WTC11 (cell line): ENCODE data around the gene POU2F3. TPM values are rescaled to one million over a fixed set of nuclear protein-coding genes. Genes with fewer than 3 reads are reported as not detected.

ENCODE experiments used
- ATAC-seq: fragments of 200-7000 bp; cut with Tn5 transposase; 2 replicates; pipeline ENCODE4 v1.10.0; 2021; ENCODE audit warnings: mild to moderate bottlenecking, moderate library complexity
- CTCF ChIA-PET: fragments of 300-600 bp; sonication (Branson Sonifier 250); formaldehyde crosslinking; loops from one replicate; lab custom pipeline; 2021; ENCODE audit warnings: antibody characterized with exemption; lab: Charles Lee
- POLR2A ChIA-PET: fragments of 350-600 bp; sonication (Branson Sonifier 250); formaldehyde crosslinking; loops from one replicate; lab custom pipeline; 2021; ENCODE audit warnings: antibody characterized with exemption; lab: Charles Lee
- DNase-seq: peaks from one replicate; pipeline ENCODE4 v3.0.0; 2021; ENCODE audit warnings: low spot score
- H3K27ac Mint-ChIP-seq: 2 replicates; pipeline ENCODE4 v1.8.0; 2021; ENCODE audit warnings: mixed read lengths
- H3K27me3 Mint-ChIP-seq: 2 replicates; pipeline ENCODE4 v1.8.0; 2021; ENCODE audit warnings: low read depth, mild to moderate bottlenecking, moderate library complexity, mixed read lengths
- H3K36me3 Mint-ChIP-seq: 2 replicates; pipeline ENCODE4 v1.8.0; 2021; ENCODE audit warnings: mixed read lengths
- H3K4me1 Mint-ChIP-seq: 2 replicates; pipeline ENCODE4 v1.8.0; 2022; ENCODE audit warnings: mixed read lengths
- H3K4me3 Mint-ChIP-seq: 2 replicates; pipeline ENCODE4 v1.8.0; 2021; ENCODE audit warnings: mild to moderate bottlenecking, moderate library complexity, mixed read lengths
- H3K9me3 Mint-ChIP-seq: 2 replicates; pipeline ENCODE4 v1.8.0; 2021; ENCODE audit warnings: mixed read lengths
- CREB1 ChIP-seq: sonication (generic); formaldehyde crosslinking; IDR thresholded peaks from 2 replicates; pipeline ENCODE4 v1.8.0; 2023; ENCODE audit warnings: mild to moderate bottlenecking, missing genetic modification reagents
- CREM ChIP-seq: sonication (generic); formaldehyde crosslinking; IDR thresholded peaks from 2 replicates; pipeline ENCODE4 v1.8.1; 2022; ENCODE audit warnings: mild to moderate bottlenecking, missing genetic modification reagents, moderate library complexity
- EMX1 ChIP-seq: fragments of 250-450 bp; sonication (Bioruptor Pico); IDR thresholded peaks from 2 replicates; pipeline ENCODE4 v1.8.0; 2021; ENCODE audit warnings: mild to moderate bottlenecking
- FOXK1 ChIP-seq: sonication (generic); formaldehyde crosslinking; IDR thresholded peaks from 2 replicates; pipeline ENCODE4 v1.8.0; 2022; ENCODE audit warnings: mild to moderate bottlenecking, moderate library complexity, missing genetic modification reagents
- GRHL2 ChIP-seq: fragments of 250-450 bp; sonication (Bioruptor Pico); IDR thresholded peaks from 2 replicates; pipeline ENCODE4 v1.8.0; 2022; ENCODE audit warnings: mild to moderate bottlenecking, moderate library complexity; ENCODE audit not compliant: insufficient replicate concordance, severe bottlenecking
- HMGA2 ChIP-seq: fragments of 250-450 bp; sonication (Bioruptor Pico); IDR thresholded peaks from 2 replicates; pipeline ENCODE4 v1.4.0; 2021; ENCODE audit warnings: mild to moderate bottlenecking, moderate library complexity
- KAT7 ChIP-seq: sonication (generic); formaldehyde crosslinking; IDR thresholded peaks from 2 replicates; pipeline ENCODE4 v1.8.1; 2023; ENCODE audit warnings: missing genetic modification reagents, mild to moderate bottlenecking, borderline replicate concordance
- NFYB ChIP-seq: sonication (generic); formaldehyde crosslinking; conservative IDR thresholded peaks from 2 replicates; pipeline ENCODE4 v1.8.0; 2022; ENCODE audit warnings: low read depth, missing genetic modification reagents
- SMAD3 ChIP-seq: sonication (generic); formaldehyde crosslinking; IDR thresholded peaks from 2 replicates; pipeline ENCODE4 v1.8.0; 2022; ENCODE audit warnings: missing genetic modification reagents, mild to moderate bottlenecking, borderline replicate concordance
- SP1 ChIP-seq: sonication (generic); formaldehyde crosslinking; conservative IDR thresholded peaks from 2 replicates; pipeline ENCODE4 v1.8.1; 2022; ENCODE audit warnings: missing genetic modification reagents
- TCF7 ChIP-seq: sonication (generic); formaldehyde crosslinking; IDR thresholded peaks from 2 replicates; pipeline ENCODE4 v1.8.0; 2022; ENCODE audit warnings: mild to moderate bottlenecking, low read depth, missing genetic modification reagents, moderate library complexity
- TP53 ChIP-seq: sonication (generic); formaldehyde crosslinking; IDR thresholded peaks from 2 replicates; pipeline ENCODE4 v1.8.1; 2023; ENCODE audit warnings: mild to moderate bottlenecking, missing genetic modification reagents
- ZNF121 ChIP-seq: sonication (generic); formaldehyde crosslinking; IDR thresholded peaks from 2 replicates; pipeline ENCODE4 v1.8.0; 2023; ENCODE audit warnings: missing genetic modification reagents
- ZNF671 ChIP-seq: fragments of 250-450 bp; sonication (Bioruptor Pico); IDR thresholded peaks from 2 replicates; pipeline ENCODE4 v1.8.0; 2021; ENCODE audit warnings: mild to moderate bottlenecking
- total RNA-seq: library from RNA; stranded (reverse); gene quantifications from 3 replicates; pipeline ENCODE4 v1.2.3, GENCODE V29; 2021
- TF ChIP-seq, protein P1 (sequence below): fragments of 250-450 bp; sonication (Bioruptor Pico); IDR thresholded peaks from 2 replicates; pipeline ENCODE4 v1.8.0; 2021; ENCODE audit warnings: mild to moderate bottlenecking
- TF ChIP-seq, protein P2 (sequence below): fragments of 200-600 bp; IDR thresholded peaks from 2 replicates; pipeline ENCODE4 v1.8.0; 2022; ENCODE audit warnings: antibody characterized with exemption
- TF ChIP-seq, protein P3 (sequence below): fragments of 250-450 bp; sonication (Bioruptor Pico); IDR thresholded peaks from 2 replicates; pipeline ENCODE4 v1.9.0; 2021; ENCODE audit warnings: moderate library complexity, mild to moderate bottlenecking, inconsistent platforms, borderline replicate concordance
- TF ChIP-seq, protein P4 (sequence below): sonication (generic); formaldehyde crosslinking; IDR thresholded peaks from 2 replicates; pipeline ENCODE4 v1.8.0; 2023; ENCODE audit warnings: missing genetic modification reagents, mild to moderate bottlenecking, borderline replicate concordance
- TF ChIP-seq, protein P5 (sequence below): fragments of 250-450 bp; sonication (Bioruptor Pico); IDR thresholded peaks from 2 replicates; pipeline ENCODE4 v1.9.0; 2021; ENCODE audit warnings: mild to moderate bottlenecking
- TF ChIP-seq, protein P6 (sequence below): sonication (generic); formaldehyde crosslinking; IDR thresholded peaks from 2 replicates; pipeline ENCODE4 v1.8.0; 2022; ENCODE audit warnings: mild to moderate bottlenecking, missing genetic modification reagents
- TF ChIP-seq, protein P7 (sequence below): sonication (generic); formaldehyde crosslinking; IDR thresholded peaks from 2 replicates; pipeline ENCODE4 v1.8.1; 2023; ENCODE audit warnings: mild to moderate bottlenecking, missing genetic modification reagents

The POU2F3 gene
- total RNA-seq, 1 experiment from 2014 or later = 0.61 TPM

DNA sequence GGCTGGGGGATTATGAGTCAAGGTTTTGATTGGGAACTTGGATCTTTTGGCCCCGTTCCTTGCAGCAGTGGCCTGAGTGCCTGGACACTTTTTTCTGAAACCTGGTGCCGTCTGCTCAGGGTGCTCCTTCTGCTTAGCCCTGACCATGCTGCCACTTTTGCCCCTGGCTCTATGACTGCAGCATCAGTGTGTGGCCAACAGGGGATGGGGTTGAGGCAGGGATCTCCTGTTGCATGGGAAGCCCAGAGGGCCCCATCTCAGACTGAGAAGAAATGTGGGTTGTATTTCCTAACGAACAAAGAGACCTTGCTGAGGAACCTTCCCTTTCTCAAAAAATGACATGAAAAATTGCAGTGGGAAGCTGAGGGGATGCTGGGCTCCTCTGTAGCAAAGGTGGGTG is 18.7 kb downstream of the POU2F3 start (continued):
- TF ChIP-seq, protein P1, sequence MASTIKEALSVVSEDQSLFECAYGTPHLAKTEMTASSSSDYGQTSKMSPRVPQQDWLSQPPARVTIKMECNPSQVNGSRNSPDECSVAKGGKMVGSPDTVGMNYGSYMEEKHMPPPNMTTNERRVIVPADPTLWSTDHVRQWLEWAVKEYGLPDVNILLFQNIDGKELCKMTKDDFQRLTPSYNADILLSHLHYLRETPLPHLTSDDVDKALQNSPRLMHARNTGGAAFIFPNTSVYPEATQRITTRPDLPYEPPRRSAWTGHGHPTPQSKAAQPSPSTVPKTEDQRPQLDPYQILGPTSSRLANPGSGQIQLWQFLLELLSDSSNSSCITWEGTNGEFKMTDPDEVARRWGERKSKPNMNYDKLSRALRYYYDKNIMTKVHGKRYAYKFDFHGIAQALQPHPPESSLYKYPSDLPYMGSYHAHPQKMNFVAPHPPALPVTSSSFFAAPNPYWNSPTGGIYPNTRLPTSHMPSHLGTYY = no peak
- TF ChIP-seq, protein P2, sequence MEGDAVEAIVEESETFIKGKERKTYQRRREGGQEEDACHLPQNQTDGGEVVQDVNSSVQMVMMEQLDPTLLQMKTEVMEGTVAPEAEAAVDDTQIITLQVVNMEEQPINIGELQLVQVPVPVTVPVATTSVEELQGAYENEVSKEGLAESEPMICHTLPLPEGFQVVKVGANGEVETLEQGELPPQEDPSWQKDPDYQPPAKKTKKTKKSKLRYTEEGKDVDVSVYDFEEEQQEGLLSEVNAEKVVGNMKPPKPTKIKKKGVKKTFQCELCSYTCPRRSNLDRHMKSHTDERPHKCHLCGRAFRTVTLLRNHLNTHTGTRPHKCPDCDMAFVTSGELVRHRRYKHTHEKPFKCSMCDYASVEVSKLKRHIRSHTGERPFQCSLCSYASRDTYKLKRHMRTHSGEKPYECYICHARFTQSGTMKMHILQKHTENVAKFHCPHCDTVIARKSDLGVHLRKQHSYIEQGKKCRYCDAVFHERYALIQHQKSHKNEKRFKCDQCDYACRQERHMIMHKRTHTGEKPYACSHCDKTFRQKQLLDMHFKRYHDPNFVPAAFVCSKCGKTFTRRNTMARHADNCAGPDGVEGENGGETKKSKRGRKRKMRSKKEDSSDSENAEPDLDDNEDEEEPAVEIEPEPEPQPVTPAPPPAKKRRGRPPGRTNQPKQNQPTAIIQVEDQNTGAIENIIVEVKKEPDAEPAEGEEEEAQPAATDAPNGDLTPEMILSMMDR = no peak
- TF ChIP-seq ZNF121 (CRISPR knock-in tag) = no peak
- TF ChIP-seq NFYB = no peak
- no peak for TF ChIP-seq SMAD3
- no peak for TF ChIP-seq HMGA2 (CRISPR knock-in tag)
- no peak for TF ChIP-seq CREB1
- no peak for TF ChIP-seq EMX1
- no peak for TF ChIP-seq CREM
- no peak for TF ChIP-seq KAT7 (CRISPR knock-in tag)

DNA sequence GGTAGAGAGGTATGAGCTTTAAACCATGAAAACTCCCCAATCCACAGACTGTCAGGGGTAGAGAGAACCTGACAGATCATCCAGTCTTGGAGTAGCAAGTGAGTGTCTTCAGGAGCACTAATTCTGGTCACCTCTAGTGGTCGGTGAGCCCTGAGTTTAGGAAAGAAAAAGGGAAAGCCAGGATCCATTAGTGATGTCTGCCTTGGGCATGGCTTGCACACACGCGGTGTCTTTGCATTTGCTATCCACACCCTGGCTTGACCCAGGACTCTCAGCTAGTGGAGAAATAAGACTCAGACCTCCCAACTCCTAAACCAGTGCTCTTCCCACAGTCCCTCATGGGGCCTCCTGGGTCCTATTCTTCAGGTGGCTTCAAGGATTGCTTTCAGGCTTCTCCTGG is 19.3 kb downstream of the POU2F3 start:
- TF ChIP-seq ZNF121 (CRISPR knock-in tag) (no peak), ZNF671 (CRISPR knock-in tag) (no peak), SP1 (CRISPR knock-in tag) (no peak), FOXK1 (CRISPR knock-in tag) (no peak), TCF7 (CRISPR knock-in tag) (no peak), GRHL2 (CRISPR knock-in tag) (no peak), TP53 (CRISPR knock-in tag) (no peak)
- TF ChIP-seq, protein P3, sequence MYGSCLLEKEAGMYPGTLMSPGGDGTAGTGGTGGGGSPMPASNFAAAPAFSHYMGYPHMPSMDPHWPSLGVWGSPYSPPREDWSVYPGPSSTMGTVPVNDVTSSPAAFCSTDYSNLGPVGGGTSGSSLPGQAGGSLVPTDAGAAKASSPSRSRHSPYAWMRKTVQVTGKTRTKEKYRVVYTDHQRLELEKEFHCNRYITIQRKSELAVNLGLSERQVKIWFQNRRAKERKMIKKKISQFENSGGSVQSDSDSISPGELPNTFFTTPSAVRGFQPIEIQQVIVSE (CRISPR knock-in tag) = no peak
- TF ChIP-seq, protein P4, sequence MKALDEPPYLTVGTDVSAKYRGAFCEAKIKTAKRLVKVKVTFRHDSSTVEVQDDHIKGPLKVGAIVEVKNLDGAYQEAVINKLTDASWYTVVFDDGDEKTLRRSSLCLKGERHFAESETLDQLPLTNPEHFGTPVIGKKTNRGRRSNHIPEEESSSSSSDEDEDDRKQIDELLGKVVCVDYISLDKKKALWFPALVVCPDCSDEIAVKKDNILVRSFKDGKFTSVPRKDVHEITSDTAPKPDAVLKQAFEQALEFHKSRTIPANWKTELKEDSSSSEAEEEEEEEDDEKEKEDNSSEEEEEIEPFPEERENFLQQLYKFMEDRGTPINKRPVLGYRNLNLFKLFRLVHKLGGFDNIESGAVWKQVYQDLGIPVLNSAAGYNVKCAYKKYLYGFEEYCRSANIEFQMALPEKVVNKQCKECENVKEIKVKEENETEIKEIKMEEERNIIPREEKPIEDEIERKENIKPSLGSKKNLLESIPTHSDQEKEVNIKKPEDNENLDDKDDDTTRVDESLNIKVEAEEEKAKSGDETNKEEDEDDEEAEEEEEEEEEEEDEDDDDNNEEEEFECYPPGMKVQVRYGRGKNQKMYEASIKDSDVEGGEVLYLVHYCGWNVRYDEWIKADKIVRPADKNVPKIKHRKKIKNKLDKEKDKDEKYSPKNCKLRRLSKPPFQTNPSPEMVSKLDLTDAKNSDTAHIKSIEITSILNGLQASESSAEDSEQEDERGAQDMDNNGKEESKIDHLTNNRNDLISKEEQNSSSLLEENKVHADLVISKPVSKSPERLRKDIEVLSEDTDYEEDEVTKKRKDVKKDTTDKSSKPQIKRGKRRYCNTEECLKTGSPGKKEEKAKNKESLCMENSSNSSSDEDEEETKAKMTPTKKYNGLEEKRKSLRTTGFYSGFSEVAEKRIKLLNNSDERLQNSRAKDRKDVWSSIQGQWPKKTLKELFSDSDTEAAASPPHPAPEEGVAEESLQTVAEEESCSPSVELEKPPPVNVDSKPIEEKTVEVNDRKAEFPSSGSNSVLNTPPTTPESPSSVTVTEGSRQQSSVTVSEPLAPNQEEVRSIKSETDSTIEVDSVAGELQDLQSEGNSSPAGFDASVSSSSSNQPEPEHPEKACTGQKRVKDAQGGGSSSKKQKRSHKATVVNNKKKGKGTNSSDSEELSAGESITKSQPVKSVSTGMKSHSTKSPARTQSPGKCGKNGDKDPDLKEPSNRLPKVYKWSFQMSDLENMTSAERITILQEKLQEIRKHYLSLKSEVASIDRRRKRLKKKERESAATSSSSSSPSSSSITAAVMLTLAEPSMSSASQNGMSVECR (CRISPR knock-in tag) = no peak
- TF ChIP-seq, protein P5, sequence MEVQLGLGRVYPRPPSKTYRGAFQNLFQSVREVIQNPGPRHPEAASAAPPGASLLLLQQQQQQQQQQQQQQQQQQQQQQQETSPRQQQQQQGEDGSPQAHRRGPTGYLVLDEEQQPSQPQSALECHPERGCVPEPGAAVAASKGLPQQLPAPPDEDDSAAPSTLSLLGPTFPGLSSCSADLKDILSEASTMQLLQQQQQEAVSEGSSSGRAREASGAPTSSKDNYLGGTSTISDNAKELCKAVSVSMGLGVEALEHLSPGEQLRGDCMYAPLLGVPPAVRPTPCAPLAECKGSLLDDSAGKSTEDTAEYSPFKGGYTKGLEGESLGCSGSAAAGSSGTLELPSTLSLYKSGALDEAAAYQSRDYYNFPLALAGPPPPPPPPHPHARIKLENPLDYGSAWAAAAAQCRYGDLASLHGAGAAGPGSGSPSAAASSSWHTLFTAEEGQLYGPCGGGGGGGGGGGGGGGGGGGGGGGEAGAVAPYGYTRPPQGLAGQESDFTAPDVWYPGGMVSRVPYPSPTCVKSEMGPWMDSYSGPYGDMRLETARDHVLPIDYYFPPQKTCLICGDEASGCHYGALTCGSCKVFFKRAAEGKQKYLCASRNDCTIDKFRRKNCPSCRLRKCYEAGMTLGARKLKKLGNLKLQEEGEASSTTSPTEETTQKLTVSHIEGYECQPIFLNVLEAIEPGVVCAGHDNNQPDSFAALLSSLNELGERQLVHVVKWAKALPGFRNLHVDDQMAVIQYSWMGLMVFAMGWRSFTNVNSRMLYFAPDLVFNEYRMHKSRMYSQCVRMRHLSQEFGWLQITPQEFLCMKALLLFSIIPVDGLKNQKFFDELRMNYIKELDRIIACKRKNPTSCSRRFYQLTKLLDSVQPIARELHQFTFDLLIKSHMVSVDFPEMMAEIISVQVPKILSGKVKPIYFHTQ (CRISPR knock-in tag) = no peak
- TF ChIP-seq, protein P6, sequence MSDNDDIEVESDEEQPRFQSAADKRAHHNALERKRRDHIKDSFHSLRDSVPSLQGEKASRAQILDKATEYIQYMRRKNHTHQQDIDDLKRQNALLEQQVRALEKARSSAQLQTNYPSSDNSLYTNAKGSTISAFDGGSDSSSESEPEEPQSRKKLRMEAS (CRISPR knock-in tag) = no peak
- TF ChIP-seq, protein P7, sequence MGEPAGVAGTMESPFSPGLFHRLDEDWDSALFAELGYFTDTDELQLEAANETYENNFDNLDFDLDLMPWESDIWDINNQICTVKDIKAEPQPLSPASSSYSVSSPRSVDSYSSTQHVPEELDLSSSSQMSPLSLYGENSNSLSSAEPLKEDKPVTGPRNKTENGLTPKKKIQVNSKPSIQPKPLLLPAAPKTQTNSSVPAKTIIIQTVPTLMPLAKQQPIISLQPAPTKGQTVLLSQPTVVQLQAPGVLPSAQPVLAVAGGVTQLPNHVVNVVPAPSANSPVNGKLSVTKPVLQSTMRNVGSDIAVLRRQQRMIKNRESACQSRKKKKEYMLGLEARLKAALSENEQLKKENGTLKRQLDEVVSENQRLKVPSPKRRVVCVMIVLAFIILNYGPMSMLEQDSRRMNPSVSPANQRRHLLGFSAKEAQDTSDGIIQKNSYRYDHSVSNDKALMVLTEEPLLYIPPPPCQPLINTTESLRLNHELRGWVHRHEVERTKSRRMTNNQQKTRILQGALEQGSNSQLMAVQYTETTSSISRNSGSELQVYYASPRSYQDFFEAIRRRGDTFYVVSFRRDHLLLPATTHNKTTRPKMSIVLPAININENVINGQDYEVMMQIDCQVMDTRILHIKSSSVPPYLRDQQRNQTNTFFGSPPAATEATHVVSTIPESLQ (CRISPR knock-in tag) = no peak
- ChIA-PET CTCF (interaction anchor here (1.1 to 3.2 kb wide), 5 partner anchors 11 to 30 kb away, joined by 3 to 19 read pairs (median 9); partner anchors contain the start of gene POU2F3), POLR2A (no interaction called here)
- Mint-ChIP-seq H3K4me1 (peaks cover 52% of the 10 kb centered on the region), H3K9me3 (no peaks in the 10 kb centered on the region), H3K4me3 (no peak overlapping the region), H3K36me3 (no peaks in the 10 kb centered on the region), H3K27me3 (peaks cover 53% of the 10 kb centered on the region), H3K27ac (no peak overlapping the region)
- DNase-seq (no peak), ATAC-seq (no peak)
